IPS-20b (cell line): ENCODE measurements around the gene PPP4C.
A peak's percentile ranks its signal among the peaks of the same experiment; 100 is the strongest.

Experiments
- H3K27ac ChIP-seq: one replicate; pipeline ENCODE4 v1.5.1; 2013; ENCODE audit warnings: low read length
- H3K27me3 ChIP-seq: 2 replicates; pipeline ENCODE4 v1.6.1; 2013; ENCODE audit warnings: mild to moderate bottlenecking, low read length, inconsistent platforms; ENCODE audit not compliant: insufficient read depth
- H3K36me3 ChIP-seq: 2 replicates; pipeline ENCODE4 v1.6.1; 2013; ENCODE audit warnings: low read depth, mild to moderate bottlenecking, inconsistent platforms, low read length, moderate library complexity; ENCODE audit not compliant: insufficient read depth
- H3K4me1 ChIP-seq: 2 replicates; pipeline ENCODE4 v1.6.1; 2013; ENCODE audit warnings: mild to moderate bottlenecking, control low read depth, inconsistent platforms, low read length, moderate library complexity; ENCODE audit not compliant: insufficient read depth
- H3K4me3 ChIP-seq: 2 replicates; pipeline ENCODE4 v1.5.1; 2013; ENCODE audit warnings: mild to moderate bottlenecking, low read length, inconsistent platforms
- H3K9ac ChIP-seq: 2 replicates; pipeline ENCODE4 v1.6.1; 2013; ENCODE audit warnings: low read depth, mild to moderate bottlenecking, inconsistent platforms, low read length, moderate library complexity
- H3K9me3 ChIP-seq: 2 replicates; pipeline ENCODE4 v1.6.1; 2013; ENCODE audit warnings: mild to moderate bottlenecking, low read depth, low read length, inconsistent platforms; ENCODE audit not compliant: insufficient read depth

PPP4C gene

GRCh38 chr16:30060836-30061554 is 14.8 kb upstream of the PPP4C start:
- Histone ChIP-seq H3K27ac (no peak overlapping the region), H3K9me3 (no peaks in the 10 kb centered on the region), H3K27me3 (no peaks in the 10 kb centered on the region), H3K9ac (no peak overlapping the region), H3K36me3 (no peaks in the 10 kb centered on the region), H3K4me3 (no peak overlapping the region), H3K4me1 (peaks cover 5% of the 10 kb centered on the region; the same call in 1 of the 2 replicates)

- no peaks in the 10 kb centered on the region for H3K27me3 ChIP-seq
- H3K9ac ChIP-seq, result peak overlapping the region; percentile 97; the same call in 1 of the 2 replicates
- H3K4me1 ChIP-seq, result peaks cover 11% of the 10 kb centered on the region; the same call in 1 of the 2 replicates
- no peaks in the 10 kb centered on the region for H3K9me3 ChIP-seq
- H3K4me3 ChIP-seq, result peak overlapping the region; percentile 97
- peaks cover 17% of the 10 kb centered on the region for H3K36me3 ChIP-seq
- H3K27ac ChIP-seq, result peak overlapping the region; percentile 75
These were observed 12.4 kb upstream of the PPP4C start for GRCh38 chr16:30063278-30063892.

GRCh38 chr16:30063893-30064728 is 11.7 kb upstream of the PPP4C start:
- H3K4me3 ChIP-seq, result peak overlapping the region; percentile 97
- peaks cover 11% of the 10 kb centered on the region; the same call in 1 of the 2 replicates for H3K4me1 ChIP-seq
- peaks cover 24% of the 10 kb centered on the region for H3K36me3 ChIP-seq
- H3K9me3 ChIP-seq, result no peaks in the 10 kb centered on the region
- H3K27ac ChIP-seq, result peak overlapping the region; percentile 75
- H3K27me3 ChIP-seq, result no peaks in the 10 kb centered on the region
- peak overlapping the region; percentile 97; the same call in 1 of the 2 replicates for H3K9ac ChIP-seq

- Histone ChIP-seq H3K27ac (peak overlapping the region; percentile 75), H3K9ac (peak overlapping the region; percentile 97; the same call in 1 of the 2 replicates), H3K4me1 (peaks cover 11% of the 10 kb centered on the region; the same call in 1 of the 2 replicates), H3K4me3 (peak overlapping the region; percentile 97), H3K36me3 (peaks cover 30% of the 10 kb centered on the region), H3K27me3 (no peaks in the 10 kb centered on the region), H3K9me3 (no peaks in the 10 kb centered on the region)
These were observed 11.1 kb upstream of the PPP4C start for GRCh38 chr16:30064729-30065101.

- no peaks in the 10 kb centered on the region for H3K27me3 ChIP-seq
- peak within 1 kb of the TSS; percentile 97 for H3K9ac ChIP-seq
- H3K27ac ChIP-seq, result peak within 1 kb of the TSS; percentile 93
These were observed 10.5 kb upstream of the PPP4C start, which contains the start of gene ALDOA for GRCh38 chr16:30065102-30065942. Gene ALDOA (plus strand): TSS chr16:30065760. CDS start chr16:30066898, 1,138 bp downstream.

GRCh38 chr16:30065943-30066760 is 9.6 kb upstream of the PPP4C start:
- peaks cover 11% of the 10 kb centered on the region; the same call in 1 of the 2 replicates for H3K4me1 ChIP-seq
- peak overlapping the region; percentile 93 for H3K27ac ChIP-seq
- H3K4me3 ChIP-seq, result peak overlapping the region; percentile 97
- no peaks in the 10 kb centered on the region for H3K27me3 ChIP-seq
- peak overlapping the region; percentile 97 for H3K9ac ChIP-seq
- no peaks in the 10 kb centered on the region for H3K9me3 ChIP-seq
- peaks cover 45% of the 10 kb centered on the region for H3K36me3 ChIP-seq

More at GRCh38 chr16:30065102-30065942, 10.5 kb upstream of the PPP4C start, which contains the start of gene ALDOA:
- peaks cover 36% of the 10 kb centered on the region for H3K36me3 ChIP-seq
- H3K9me3 ChIP-seq, result no peaks in the 10 kb centered on the region
- peaks cover 11% of the 10 kb centered on the region; the same call in 1 of the 2 replicates for H3K4me1 ChIP-seq
- peak within 1 kb of the TSS; percentile 97 for H3K4me3 ChIP-seq

GRCh38 chr16:30066761-30067583 is 8.8 kb upstream of the PPP4C start:
- Histone ChIP-seq H3K9me3 (no peaks in the 10 kb centered on the region), H3K27me3 (no peaks in the 10 kb centered on the region), H3K27ac (peak overlapping the region; percentile 93), H3K4me1 (peaks cover 11% of the 10 kb centered on the region; the same call in 1 of the 2 replicates), H3K9ac (peak overlapping the region; percentile 97), H3K36me3 (peaks cover 53% of the 10 kb centered on the region), H3K4me3 (peak overlapping the region; percentile 97)

- Histone ChIP-seq H3K9ac (no peak overlapping the region; the same call in 1 of the 2 replicates), H3K36me3 (peaks cover 58% of the 10 kb centered on the region), H3K27ac (no peak overlapping the region), H3K4me3 (peak overlapping the region; percentile 97; the same call in 1 of the 2 replicates), H3K27me3 (no peaks in the 10 kb centered on the region), H3K4me1 (peaks cover 11% of the 10 kb centered on the region; the same call in 1 of the 2 replicates), H3K9me3 (no peaks in the 10 kb centered on the region)
These were observed 8.2 kb upstream of the PPP4C start for GRCh38 chr16:30067584-30067916.

- peaks cover 8% of the 10 kb centered on the region; the same call in 1 of the 2 replicates for H3K4me1 ChIP-seq
- no peaks in the 10 kb centered on the region for H3K9me3 ChIP-seq
- no peak overlapping the region for H3K4me3 ChIP-seq
- no peak overlapping the region for H3K27ac ChIP-seq
- H3K36me3 ChIP-seq, result peaks cover 58% of the 10 kb centered on the region
- H3K27me3 ChIP-seq, result no peaks in the 10 kb centered on the region
- H3K9ac ChIP-seq, result no peak overlapping the region
These were observed 7.5 kb upstream of the PPP4C start for GRCh38 chr16:30068333-30068732.
